NCI-H2171 treated with DMSO at 0.1 percent for 48 hours (cell line): Measurements from ENCODE around the gene FRY.
A peak's percentile ranks its signal among the peaks of the same experiment; 100 is the strongest.

Experiments
- DNase-seq: peaks from one replicate; lab custom pipeline; 2025; lab: John Stamatoyannopoulos, UW

FRY gene

GRCh38 chr13:32175943-32176342 lies 144.4 kb downstream of the FRY start:
- no peak for DNase-seq

- peak; percentile 7 for DNase-seq
Measured at GRCh38 chr13:32176696-32177095, 145.1 kb downstream of the FRY start.

GRCh38 chr13:32178763-32179162 lies 147.2 kb downstream of the FRY start:
- peak; percentile 56 for DNase-seq

GRCh38 chr13:32179708-32180107 lies 148.1 kb downstream of the FRY start:
- DNase-seq, result no peak

GRCh38 chr13:32187651-32188050 lies 156.1 kb downstream of the FRY start:
- DNase-seq, result no peak

GRCh38 chr13:32191452-32191998 lies 160.0 kb downstream of the FRY start:
- DNase-seq, result no peak

GRCh38 chr13:32195713-32196112 lies 164.1 kb downstream of the FRY start:
- DNase-seq, result no peak

GRCh38 chr13:32199168-32199567 lies 167.6 kb downstream of the FRY start:
- DNase-seq, result no peak

GRCh38 chr13:32200741-32201140 lies 169.2 kb downstream of the FRY start:
- DNase-seq, result no peak

GRCh38 chr13:32201809-32202208 lies 170.2 kb downstream of the FRY start:
- no peak for DNase-seq

GRCh38 chr13:32202268-32202667 lies 170.7 kb downstream of the FRY start:
- DNase-seq, result no peak

- no peak for DNase-seq
Measured at GRCh38 chr13:32203221-32203620, 171.6 kb downstream of the FRY start.

GRCh38 chr13:32203736-32204135 lies 172.2 kb downstream of the FRY start:
- DNase-seq, result no peak

- DNase-seq, result no peak
Measured at GRCh38 chr13:32205431-32206096, 174.0 kb downstream of the FRY start.

GRCh38 chr13:32206097-32206740 lies 174.6 kb downstream of the FRY start:
- no peak for DNase-seq

GRCh38 chr13:32208860-32209259 lies 177.3 kb downstream of the FRY start:
- DNase-seq, result no peak

GRCh38 chr13:32209652-32210051 lies 178.1 kb downstream of the FRY start:
- no peak for DNase-seq

GRCh38 chr13:32210101-32210500 lies 178.5 kb downstream of the FRY start:
- DNase-seq, result no peak

- no peak for DNase-seq
Measured at GRCh38 chr13:32211813-32212212, 180.2 kb downstream of the FRY start.

GRCh38 chr13:32212421-32212820 lies 180.8 kb downstream of the FRY start:
- no peak for DNase-seq

GRCh38 chr13:32213626-32214025 lies 182.1 kb downstream of the FRY start:
- no peak for DNase-seq

- no peak for DNase-seq
Measured at GRCh38 chr13:32214071-32214470, 182.5 kb downstream of the FRY start.

GRCh38 chr13:32216281-32216680 lies 184.7 kb downstream of the FRY start:
- DNase-seq, result no peak
